Panc1 (cell line): Measurements from ENCODE around the gene CELF2. TPM values are rescaled to one million over a fixed set of nuclear protein-coding genes. Genes with fewer than 3 reads are reported as not detected.

ENCODE experiments used
- ATAC-seq: fragments of 200-7000 bp; cut with Tn5 transposase; 2 replicates; pipeline ENCODE4 v1.9.1; 2020; ENCODE audit warnings: mild to moderate bottlenecking, moderate library complexity
- BruUV-seq: library from RNA; stranded (reverse); fragments of 400-500 nt; replicated peaks from 2 replicates; lab custom pipeline; 2021; lab: Mats Ljungman, UMichigan
- CTCF ChIA-PET: fragments of 300-600 bp; sonication (Branson Sonifier 250); formaldehyde crosslinking; loops from one replicate; lab custom pipeline; 2022; ENCODE audit warnings: antibody characterized with exemption; lab: Charles Lee
- POLR2A ChIA-PET: fragments of 300-600 bp; sonication (Branson Sonifier 250); formaldehyde crosslinking; loops from one replicate; lab custom pipeline; 2022; ENCODE audit warnings: antibody characterized with exemption; lab: Charles Lee
- DNase-seq: peaks from one replicate; pipeline ENCODE4 v3.0.0-alpha.2; 2010; ENCODE audit warnings: low read depth, low spot score
- H3K27ac ChIP-seq: 2 replicates; pipeline ENCODE4 v1.5.1; 2011; ENCODE audit warnings: mild to moderate bottlenecking, low read length, inconsistent platforms
- H3K27me3 ChIP-seq: fragments of 200-500 bp; sonication (Bioruptor generic); 2 replicates; pipeline ENCODE4 v1.6.0; 2014; ENCODE audit warnings: low read length, inconsistent platforms; ENCODE audit not compliant: control insufficient read depth, insufficient read depth
- H3K36me3 ChIP-seq: fragments of 200-500 bp; sonication (Bioruptor generic); 2 replicates; pipeline ENCODE4 v1.5.1; 2014; ENCODE audit warnings: inconsistent platforms, mild to moderate bottlenecking, low read length, moderate library complexity; ENCODE audit not compliant: control insufficient read depth, insufficient read depth
- H3K4me1 ChIP-seq: 2 replicates; pipeline ENCODE4 v1.5.1; 2011; ENCODE audit warnings: inconsistent platforms, mild to moderate bottlenecking, low read length, moderate library complexity; ENCODE audit not compliant: control insufficient read depth, insufficient read depth
- H3K4me3 ChIP-seq, 2 experiments: 2 replicates each; pipeline ENCODE4 v1.5.1; 2011 to 2012; ENCODE audit warnings: low read depth in 2 of 2, low read length in 2 of 2, mild to moderate bottlenecking in 2 of 2, inconsistent platforms in 1 of 2, moderate library complexity in 1 of 2
- H3K9me3 ChIP-seq: fragments of 200-500 bp; sonication (Bioruptor generic); 2 replicates; pipeline ENCODE4 v1.5.1; 2014; ENCODE audit warnings: low read depth, mild to moderate bottlenecking, inconsistent platforms, low read length, moderate library complexity; ENCODE audit not compliant: control insufficient read depth, insufficient read depth
- CTCF ChIP-seq: fragments of 450-650 bp; IDR thresholded peaks from 2 replicates; pipeline ENCODE4 v1.5.1; 2017; ENCODE audit warnings: mild to moderate bottlenecking
- POLR2AphosphoS5 ChIP-seq: IDR thresholded peaks from 2 replicates; pipeline ENCODE4 v1.6.1; 2012; ENCODE audit warnings: mild to moderate bottlenecking, low read depth, low read length, moderate library complexity
- REST ChIP-seq, 2 experiments: IDR thresholded peaks; 2 replicates each; pipeline ENCODE4 v1.6.1; 2011 to 2012; ENCODE audit warnings: low read depth in 2 of 2, control low read depth in 1 of 2, low read length in 1 of 2, mild to moderate bottlenecking in 1 of 2, moderate library complexity in 1 of 2; ENCODE audit not compliant: insufficient read depth in 1 of 2
- SIN3A ChIP-seq: IDR thresholded peaks from 2 replicates; pipeline ENCODE4 v1.6.1; 2012; ENCODE audit warnings: low read depth, mild to moderate bottlenecking, low read length, moderate library complexity, borderline replicate concordance; ENCODE audit not compliant: insufficient read depth
- TCF7L2 ChIP-seq: IDR thresholded peaks from 2 replicates; pipeline ENCODE4 v1.6.1; 2011; ENCODE audit warnings: mild to moderate bottlenecking, low read depth, low read length, inconsistent platforms
- in situ Hi-C: cut with HindIII; loops from 2 replicates; pipeline ENCODE4 v1.10.0; 2016; ENCODE audit warnings: low sequenced_read_pairs, low pct_unique_long_range_greater_than_20kb
- intact Hi-C: fragments of 100-400 bp; cut with micrococcal nuclease; formaldehyde crosslinking; loops from one replicate; pipeline ENCODE4 v1.10.0; 2022; ENCODE audit not compliant: unreplicated experiment
- total RNA-seq: library from RNA; stranded (reverse); gene quantifications from one replicate; pipeline ENCODE4 v1.2.1, GENCODE V29; 2021; ENCODE audit not compliant: unreplicated experiment

CELF2 gene
- total RNA-seq, 1 experiment from 2014 or later, result 0.44 TPM

- POLR2A ChIA-PET, result no interaction called here
- in situ Hi-C loops, result no loop called here
- TF ChIP-seq TCF7L2, result no peak
- no peak for TF ChIP-seq CTCF
- TF ChIP-seq REST (IDR thresholded peaks at IDR 0.05; ENCODE audit: insufficient read depth in 1 of 2, low read depth in 2 of 2, low read length in 1 of 2), result no peak
- no peak for TF ChIP-seq POLR2AphosphoS5
- no peak for TF ChIP-seq SIN3A
- no peak for ATAC-seq
- Histone ChIP-seq H3K27ac (no peak overlapping the region), H3K9me3 (no peaks in the 10 kb centered on the region), H3K4me1 (no peaks in the 10 kb centered on the region), H3K27me3 (no peaks in the 10 kb centered on the region), H3K36me3 (no peaks in the 10 kb centered on the region), H3K4me3 (no peak overlapping the region)
- no peak for DNase-seq
- CTCF ChIA-PET, result no interaction called here
- intact Hi-C loops, result no loop called here
- BruUV-seq, result no TSS peak
Measured at GRCh38 chr10:11338160-11338844, 320.6 kb downstream of the CELF2 start.

- ATAC-seq (no peak), DNase-seq (no peak)
- Histone ChIP-seq H3K27me3 (no peaks in the 10 kb centered on the region), H3K36me3 (no peaks in the 10 kb centered on the region), H3K4me1 (no peaks in the 10 kb centered on the region), H3K27ac (no peak overlapping the region), H3K9me3 (no peaks in the 10 kb centered on the region), H3K4me3 (no peak overlapping the region)
- in situ Hi-C loops, result no loop called here
- TF ChIP-seq CTCF (no peak), REST (IDR thresholded peaks at IDR 0.05; ENCODE audit: insufficient read depth in 1 of 2, low read depth in 2 of 2, low read length in 1 of 2) (no peak), POLR2AphosphoS5 (no peak)
- BruUV-seq, result no TSS peak
- intact Hi-C loops, result no loop called here
- POLR2A ChIA-PET, result no interaction called here
- CTCF ChIA-PET, result no interaction called here
Measured at GRCh38 chr10:11339013-11339412, 321.3 kb downstream of the CELF2 start.
